B cell (primary cell): Measurements from ENCODE around the gene APOL6.

Experiments
- EZH2 ChIP-seq: IDR thresholded peaks from 2 replicates; pipeline ENCODE4 v1.6.1; 2012; ENCODE audit warnings: borderline replicate concordance, low read depth, mild to moderate bottlenecking, moderate library complexity, low read length; ENCODE audit not compliant: insufficient read depth, poor library complexity, severe bottlenecking
- TF ChIP-seq, protein P1 (sequence below): fragments of 200-600 bp; IDR thresholded peaks from one replicate; pipeline ENCODE4 v1.8.0; 2022; ENCODE audit warnings: antibody characterized with exemption, mild to moderate bottlenecking

DNA sequence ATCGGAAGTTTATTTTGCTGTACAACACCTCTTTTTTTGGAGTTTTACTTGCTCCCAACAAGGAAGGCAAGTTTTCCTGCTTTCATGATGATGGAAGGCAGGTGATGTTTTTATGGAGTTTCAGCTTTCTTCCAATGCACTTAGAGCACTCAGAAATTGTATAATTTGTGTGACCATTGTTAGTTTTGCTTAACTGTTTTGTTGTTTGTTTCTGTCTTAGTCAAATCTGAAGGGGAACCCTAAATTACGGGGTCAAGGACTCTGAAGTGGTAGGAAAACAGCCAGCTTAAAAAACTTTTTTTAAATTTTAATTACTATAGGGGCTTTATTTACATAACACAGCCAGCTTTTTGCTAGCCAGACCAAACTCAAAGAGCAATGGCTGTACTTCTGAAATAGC, 14.7 kb downstream of the APOL6 start:
- TF ChIP-seq, protein P1, sequence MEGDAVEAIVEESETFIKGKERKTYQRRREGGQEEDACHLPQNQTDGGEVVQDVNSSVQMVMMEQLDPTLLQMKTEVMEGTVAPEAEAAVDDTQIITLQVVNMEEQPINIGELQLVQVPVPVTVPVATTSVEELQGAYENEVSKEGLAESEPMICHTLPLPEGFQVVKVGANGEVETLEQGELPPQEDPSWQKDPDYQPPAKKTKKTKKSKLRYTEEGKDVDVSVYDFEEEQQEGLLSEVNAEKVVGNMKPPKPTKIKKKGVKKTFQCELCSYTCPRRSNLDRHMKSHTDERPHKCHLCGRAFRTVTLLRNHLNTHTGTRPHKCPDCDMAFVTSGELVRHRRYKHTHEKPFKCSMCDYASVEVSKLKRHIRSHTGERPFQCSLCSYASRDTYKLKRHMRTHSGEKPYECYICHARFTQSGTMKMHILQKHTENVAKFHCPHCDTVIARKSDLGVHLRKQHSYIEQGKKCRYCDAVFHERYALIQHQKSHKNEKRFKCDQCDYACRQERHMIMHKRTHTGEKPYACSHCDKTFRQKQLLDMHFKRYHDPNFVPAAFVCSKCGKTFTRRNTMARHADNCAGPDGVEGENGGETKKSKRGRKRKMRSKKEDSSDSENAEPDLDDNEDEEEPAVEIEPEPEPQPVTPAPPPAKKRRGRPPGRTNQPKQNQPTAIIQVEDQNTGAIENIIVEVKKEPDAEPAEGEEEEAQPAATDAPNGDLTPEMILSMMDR: no peak
- TF ChIP-seq EZH2: no peak
